Stomach (tissue), 9 donors: ENCODE measurements around the gene ERBB4. TPM values are rescaled to one million over a fixed set of nuclear protein-coding genes. Genes with fewer than 3 reads are reported as not detected.
A peak's percentile ranks its signal among the peaks of the same experiment; 100 is the strongest.

Experiments used
- DNase-seq, 2 donors: peaks; one replicate each; pipeline versions ENCODE4 v3.0.0 to v3.0.0-alpha.2; 2013 to 2019
- H3K27ac ChIP-seq, 5 donors: fragments of 200-600 bp in 4 of 5; sonication (generic) in 4 of 5; one replicate each; pipeline ENCODE4 v1.5.1; 2013 to 2019; ENCODE audit warnings: mild to moderate bottlenecking in 1 of 5, moderate library complexity in 1 of 5
- H3K27me3 ChIP-seq, 3 donors: fragments of 200-600 bp; sonication (generic); one replicate each; pipeline ENCODE4 v1.5.1; 2017 to 2019; ENCODE audit warnings: mixed run types in 1 of 3
- H3K36me3 ChIP-seq, 4 donors: fragments of 200-600 bp; sonication (generic); 1 replicate in 3 of 4; 2 replicates in 1 of 4; pipeline ENCODE4 v1.5.1; 2016 to 2019
- H3K4me1 ChIP-seq, 4 donors: fragments of 200-600 bp; sonication (generic); one replicate each; pipeline ENCODE4 v1.5.1; 2016 to 2019
- H3K4me3 ChIP-seq, 4 donors: fragments of 200-600 bp; sonication (generic) in 3 of 4; one replicate each; pipeline ENCODE4 v1.5.1; 2016 to 2019; ENCODE audit warnings: mild to moderate bottlenecking in 1 of 4
- H3K9me3 ChIP-seq, 4 donors: fragments of 200-600 bp; sonication (generic); one replicate each; pipeline ENCODE4 v1.5.1; 2016 to 2019
- EP300 ChIP-seq: sonication (generic); formaldehyde crosslinking; IDR thresholded peaks from one replicate; pipeline ENCODE4 v1.6.1; 2017; ENCODE audit warnings: antibody characterized with exemption
- POLR2A ChIP-seq, 4 donors: fragments of 450-650 bp; IDR thresholded peaks; one replicate each; pipeline ENCODE4 v1.6.1; 2016; ENCODE audit warnings: antibody characterized with exemption in 4 of 4, control low read depth in 2 of 4, mild to moderate bottlenecking in 1 of 4, moderate library complexity in 1 of 4
- POLR2AphosphoS5 ChIP-seq, 3 donors: sonication (generic); formaldehyde crosslinking; IDR thresholded peaks; one replicate each; pipeline ENCODE4 v1.6.1; 2016; ENCODE audit warnings: antibody characterized with exemption in 3 of 3
- WGBS, 5 donors: extraction: QIAGEN DNeasy Blood & Tissue Kit in 3 of 5; methylation state at CpG; one replicate each; pipeline versions ENCODE4 v1.1.5 to v1.1.7; 2013 to 2018; 5-methylcytosine and 5-hydroxymethylcytosine counted together
- intact Hi-C: fragments of 100-400 bp; cut with DNase I; formaldehyde crosslinking; loops from one replicate; pipeline ENCODE4 v1.15.1; 2023; ENCODE audit warnings: low total_unique reads
- polyA plus RNA-seq, 3 donors: library from polyadenylated mRNA; stranded (reverse); fragments of 200-250 nt; gene quantifications; one replicate each; pipeline ENCODE4 v1.2.3, GENCODE V29; 2013
- total RNA-seq, 5 donors: library from RNA; depleted of rRNA; stranded (reverse); fragments of >200 nt; gene quantifications; one replicate each; pipeline versions ENCODE4 v1.1.0 to v1.2.3, GENCODE V29; 2014 to 2016
- TF ChIP-seq, protein P1 (sequence below), 7 experiments: fragments of 450-650 bp in 4 of 7; fragments of 200-600 bp in 3 of 7; sonication (generic) in 3 of 7; IDR thresholded peaks; one replicate each; pipeline ENCODE4 v1.5.1; 2016 to 2019; ENCODE audit warnings: antibody characterized with exemption in 7 of 7, control low read depth in 2 of 7, mild to moderate bottlenecking in 1 of 7
- donor health status: healthy with polysubstance abuse.
- donor health status: Bipolar disorder and iron deficiency.
- donor health status: healthy.

The ERBB4 gene
- total and polyA plus RNA-seq, 8 donors = 0.12 to 2.5 (median 0.45) TPM; not detected in 1

DNA sequence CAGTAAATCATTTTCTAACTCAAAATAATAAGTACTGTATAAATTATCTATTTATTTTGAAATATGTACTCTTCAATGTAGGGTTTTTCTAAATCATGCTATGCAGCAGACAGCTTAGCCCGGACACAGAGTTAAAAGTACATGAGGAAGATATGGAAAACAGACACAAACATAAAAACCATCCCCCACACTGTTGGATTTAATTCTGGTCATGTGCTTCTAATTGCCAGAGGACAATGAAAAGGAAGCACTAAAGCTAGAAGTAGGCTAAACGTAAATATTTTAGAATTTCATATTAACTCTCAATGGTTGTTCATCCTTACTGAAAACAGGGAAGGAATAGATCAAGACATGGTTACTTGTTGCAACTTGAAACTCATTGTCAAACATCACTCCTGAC, 420.7 kb downstream of the ERBB4 start:
- TF ChIP-seq POLR2AphosphoS5 (IDR thresholded peaks at IDR 0.05) = no peak
- no peak for TF ChIP-seq EP300
- TF ChIP-seq POLR2A (IDR thresholded peaks at IDR 0.05) = no peak
- TF ChIP-seq, protein P1, sequence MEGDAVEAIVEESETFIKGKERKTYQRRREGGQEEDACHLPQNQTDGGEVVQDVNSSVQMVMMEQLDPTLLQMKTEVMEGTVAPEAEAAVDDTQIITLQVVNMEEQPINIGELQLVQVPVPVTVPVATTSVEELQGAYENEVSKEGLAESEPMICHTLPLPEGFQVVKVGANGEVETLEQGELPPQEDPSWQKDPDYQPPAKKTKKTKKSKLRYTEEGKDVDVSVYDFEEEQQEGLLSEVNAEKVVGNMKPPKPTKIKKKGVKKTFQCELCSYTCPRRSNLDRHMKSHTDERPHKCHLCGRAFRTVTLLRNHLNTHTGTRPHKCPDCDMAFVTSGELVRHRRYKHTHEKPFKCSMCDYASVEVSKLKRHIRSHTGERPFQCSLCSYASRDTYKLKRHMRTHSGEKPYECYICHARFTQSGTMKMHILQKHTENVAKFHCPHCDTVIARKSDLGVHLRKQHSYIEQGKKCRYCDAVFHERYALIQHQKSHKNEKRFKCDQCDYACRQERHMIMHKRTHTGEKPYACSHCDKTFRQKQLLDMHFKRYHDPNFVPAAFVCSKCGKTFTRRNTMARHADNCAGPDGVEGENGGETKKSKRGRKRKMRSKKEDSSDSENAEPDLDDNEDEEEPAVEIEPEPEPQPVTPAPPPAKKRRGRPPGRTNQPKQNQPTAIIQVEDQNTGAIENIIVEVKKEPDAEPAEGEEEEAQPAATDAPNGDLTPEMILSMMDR (IDR thresholded peaks at IDR 0.05) = no peak
- Histone ChIP-seq H3K36me3 (no peaks in the 10 kb centered on the region), H3K27ac (no peak overlapping the region), H3K27me3 (no peaks in the 10 kb centered on the region), H3K4me3 (no peak overlapping the region), H3K4me1 (no peaks in the 10 kb centered on the region), H3K9me3 (no peaks in the 10 kb centered on the region)
- DNase-seq = no peak
- WGBS, 5 donors = 55 to 69% (median 61%) methylated on average over 2 of the region's 2 CpGs
- intact Hi-C loops = no loop called here

DNA sequence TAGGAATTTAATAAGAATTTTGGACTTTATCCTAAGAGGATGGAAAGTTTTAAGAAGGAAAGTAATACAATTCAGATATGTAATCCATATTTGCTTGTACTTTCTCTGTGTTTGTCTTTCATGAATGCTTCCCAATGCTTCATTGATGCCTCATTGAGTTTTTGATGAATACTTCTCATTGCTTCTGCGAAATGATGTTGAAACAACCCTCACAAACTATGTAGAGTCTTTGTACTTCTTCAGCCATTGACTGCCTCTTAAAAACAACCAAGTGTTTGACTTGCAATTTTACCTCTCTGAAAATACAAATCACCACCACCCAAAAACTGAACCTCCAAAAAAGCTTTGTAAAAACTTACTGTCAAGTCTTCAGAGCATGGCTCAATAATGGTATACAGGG, 424.1 kb downstream of the ERBB4 start:
- no peak overlapping the region for H3K4me3 ChIP-seq
- WGBS, 5 donors = 84 to 98% (median 92%) methylated on average over 1 of the region's 1 CpG
- no peaks in the 10 kb centered on the region for H3K4me1 ChIP-seq
- no peaks in the 10 kb centered on the region for H3K27me3 ChIP-seq
- intact Hi-C loops = no loop called here
- no peak overlapping the region for H3K27ac ChIP-seq
- TF ChIP-seq, protein P1 (IDR thresholded peaks at IDR 0.05) = no peak
- TF ChIP-seq POLR2AphosphoS5 (IDR thresholded peaks at IDR 0.05) (no peak), POLR2A (IDR thresholded peaks at IDR 0.05) (no peak), EP300 (no peak)
- no peak for DNase-seq
- H3K36me3 ChIP-seq = no peaks in the 10 kb centered on the region
- H3K9me3 ChIP-seq = no peaks in the 10 kb centered on the region

DNA sequence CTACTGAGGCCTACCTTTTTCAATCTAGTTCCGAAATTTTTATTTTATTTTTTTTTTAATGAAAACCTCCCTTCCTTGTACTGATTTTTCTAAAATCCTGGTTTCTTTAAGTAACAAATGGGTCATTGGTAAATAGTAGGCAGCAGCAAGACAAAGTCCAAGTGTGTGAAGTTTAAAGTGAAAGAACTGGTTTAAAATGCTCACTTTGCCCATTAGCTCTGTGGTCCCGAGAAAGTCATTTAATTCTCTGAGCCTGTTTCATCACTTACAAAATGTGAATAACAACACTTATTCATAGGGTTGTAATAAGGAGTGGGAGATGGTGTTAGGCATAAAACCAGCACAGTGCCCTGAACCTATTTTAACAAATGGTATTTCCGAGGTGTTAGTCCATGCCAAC, 426.2 kb downstream of the ERBB4 start:
- H3K27ac ChIP-seq = no peak overlapping the region
- no peak for TF ChIP-seq POLR2AphosphoS5 (IDR thresholded peaks at IDR 0.05)
- TF ChIP-seq, protein P1 (IDR thresholded peaks at IDR 0.05) = no peak
- no peak for TF ChIP-seq POLR2A (IDR thresholded peaks at IDR 0.05)
- no peak for TF ChIP-seq EP300
- H3K4me3 ChIP-seq = no peak overlapping the region
- intact Hi-C loops = no loop called here
- no peaks in the 10 kb centered on the region for H3K4me1 ChIP-seq
- H3K36me3 ChIP-seq = no peaks in the 10 kb centered on the region
- DNase-seq = no peak
- no peaks in the 10 kb centered on the region for H3K9me3 ChIP-seq
- 86 to 91% (median 87%) methylated on average over 3 of the region's 3 CpGs for WGBS, 5 donors
- no peaks in the 10 kb centered on the region for H3K27me3 ChIP-seq

DNA sequence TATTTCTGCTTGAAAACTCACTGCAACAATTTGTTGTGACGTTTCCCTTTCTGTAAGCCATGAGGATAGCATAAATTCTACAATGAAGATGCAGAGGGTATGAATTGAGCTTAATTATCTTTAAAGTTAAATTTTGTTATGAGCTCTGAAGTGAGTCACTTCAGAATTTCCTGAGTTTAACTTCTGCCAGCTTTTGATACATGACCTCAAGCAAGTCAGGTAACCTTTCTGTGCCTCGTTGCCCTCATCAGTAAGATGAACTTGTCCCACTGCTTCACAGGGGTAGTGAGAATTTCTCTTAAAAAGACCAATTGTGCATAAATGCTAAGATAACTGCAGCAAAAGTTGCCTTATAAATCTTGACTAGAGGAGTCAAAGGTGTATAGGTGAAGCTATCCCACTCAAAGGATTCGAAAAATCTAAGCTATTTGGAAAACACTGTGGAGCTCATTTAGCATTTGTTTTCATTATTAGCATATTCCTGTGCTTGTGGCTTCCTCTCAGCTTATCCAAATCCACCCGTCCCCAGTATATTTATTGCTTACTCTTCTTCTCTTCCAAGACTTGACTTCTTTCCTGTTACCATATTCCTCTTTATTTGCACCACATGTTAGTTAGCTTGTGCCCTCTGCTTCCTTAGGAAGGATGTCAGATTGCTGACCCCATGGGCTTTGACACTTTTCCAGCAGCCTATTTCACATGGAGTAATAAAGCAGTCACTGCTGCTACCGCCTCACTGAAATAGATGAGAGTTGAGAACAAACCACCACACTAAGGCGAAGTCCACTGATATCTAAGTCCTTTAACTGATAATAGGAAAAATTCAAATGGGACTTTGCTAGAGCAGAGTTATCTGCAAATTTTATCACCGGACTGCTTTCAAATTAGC, 428.6 kb downstream of the ERBB4 start:
- H3K27me3 ChIP-seq = no peaks in the 10 kb centered on the region
- H3K4me1 ChIP-seq = no peaks in the 10 kb centered on the region
- intact Hi-C loops = no loop called here
- H3K36me3 ChIP-seq = no peaks in the 10 kb centered on the region
- peak in 1 of 2 donors; percentile 14 for DNase-seq
- WGBS, 5 donors = 47 to 55% (median 47%) methylated on average over 7 of the region's 7 CpGs
- TF ChIP-seq EP300 = no peak
- no peak for TF ChIP-seq POLR2A (IDR thresholded peaks at IDR 0.05)
- TF ChIP-seq POLR2AphosphoS5 (IDR thresholded peaks at IDR 0.05) = no peak
- TF ChIP-seq, protein P1 (IDR thresholded peaks at IDR 0.05) = no peak
- H3K27ac ChIP-seq = no peak overlapping the region
- H3K4me3 ChIP-seq = no peak overlapping the region
- peaks cover 0 to 6% (median 4%) of the 10 kb centered on the region in 4 donors for H3K9me3 ChIP-seq
